ENCODE measurements around the gene MAP2.

- TF ChIP-seq CTCF (conservative IDR thresholded peaks at IDR 0.05 in 1 of 2, IDR thresholded peaks at IDR 0.05 in 1 of 2; ENCODE audit: extremely low read depth in 1 of 2, insufficient read depth in 1 of 2, low read depth in 1 of 2, low read length in 2 of 2), result no peak
- TF ChIP-seq EZH2 (IDR thresholded peaks at IDR 0.05; ENCODE audit: borderline replicate concordance, low read length), result no peak
Observed at GRCh38 chr2:209609531-209609930, 185.7 kb downstream of the MAP2 start.
